Vagina (tissue), 2 donors: ENCODE measurements around the gene ZNF791. TPM values are rescaled to one million over a fixed set of nuclear protein-coding genes. Genes with fewer than 3 reads are reported as not detected.

Source experiments
- DNase-seq, 2 donors: peaks; one replicate each; pipeline ENCODE4 v3.0.0-alpha.2; 2017; ENCODE audit errors: extremely low spot score in 2 of 2
- H3K27ac ChIP-seq: fragments of 200-600 bp; sonication (generic); one replicate; pipeline ENCODE4 v1.5.1; 2019
- H3K27me3 ChIP-seq: fragments of 200-600 bp; sonication (generic); one replicate; pipeline ENCODE4 v1.5.1; 2019
- H3K36me3 ChIP-seq, 2 donors: fragments of 200-600 bp; sonication (generic); one replicate each; pipeline ENCODE4 v1.5.1; 2017 to 2019
- H3K4me1 ChIP-seq: fragments of 200-600 bp; sonication (generic); one replicate; pipeline ENCODE4 v1.5.1; 2019
- H3K4me3 ChIP-seq, 2 donors: fragments of 200-600 bp; sonication (generic); 1 replicate in 1 of 2; 2 replicates in 1 of 2; pipeline ENCODE4 v1.5.1; 2016 to 2019
- H3K9me3 ChIP-seq: fragments of 200-600 bp; sonication (generic); one replicate; pipeline ENCODE4 v1.5.1; 2019
- POLR2A ChIP-seq, 2 donors: fragments of 450-650 bp; IDR thresholded peaks; one replicate each; pipeline ENCODE4 v1.6.1; 2017; ENCODE audit warnings: antibody characterized with exemption in 2 of 2, mild to moderate bottlenecking in 2 of 2, moderate library complexity in 2 of 2
- POLR2AphosphoS5 ChIP-seq, 2 donors: sonication (generic); formaldehyde crosslinking; IDR thresholded peaks; one replicate each; pipeline ENCODE4 v1.9.0; 2017; ENCODE audit warnings: antibody characterized with exemption in 2 of 2, mild to moderate bottlenecking in 2 of 2, low read depth in 1 of 2; ENCODE audit not compliant: insufficient read depth in 1 of 2
- intact Hi-C: fragments of 100-400 bp; cut with DNase I; formaldehyde crosslinking; loops from one replicate; pipeline ENCODE4 v1.15.1; 2023
- total RNA-seq: library from RNA; depleted of rRNA; stranded (reverse); fragments of >200 nt; gene quantifications from one replicate; pipeline ENCODE4 v1.2.3, GENCODE V29; 2016
- TF ChIP-seq, protein P1 (sequence below), 3 experiments: fragments of 450-650 bp in 2 of 3; fragments of 200-600 bp in 1 of 3; sonication (generic) in 1 of 3; IDR thresholded peaks; one replicate each; pipeline ENCODE4 v1.5.1; 2017 to 2019; ENCODE audit warnings: antibody characterized with exemption in 3 of 3, mild to moderate bottlenecking in 2 of 3, moderate library complexity in 2 of 3

The ZNF791 gene
- total RNA-seq, 1 donor from 2014 or later: 17.9 TPM

GRCh38 chr19:12660980-12661379, 50.3 kb downstream of the ZNF791 start:
- TF ChIP-seq, protein P1, sequence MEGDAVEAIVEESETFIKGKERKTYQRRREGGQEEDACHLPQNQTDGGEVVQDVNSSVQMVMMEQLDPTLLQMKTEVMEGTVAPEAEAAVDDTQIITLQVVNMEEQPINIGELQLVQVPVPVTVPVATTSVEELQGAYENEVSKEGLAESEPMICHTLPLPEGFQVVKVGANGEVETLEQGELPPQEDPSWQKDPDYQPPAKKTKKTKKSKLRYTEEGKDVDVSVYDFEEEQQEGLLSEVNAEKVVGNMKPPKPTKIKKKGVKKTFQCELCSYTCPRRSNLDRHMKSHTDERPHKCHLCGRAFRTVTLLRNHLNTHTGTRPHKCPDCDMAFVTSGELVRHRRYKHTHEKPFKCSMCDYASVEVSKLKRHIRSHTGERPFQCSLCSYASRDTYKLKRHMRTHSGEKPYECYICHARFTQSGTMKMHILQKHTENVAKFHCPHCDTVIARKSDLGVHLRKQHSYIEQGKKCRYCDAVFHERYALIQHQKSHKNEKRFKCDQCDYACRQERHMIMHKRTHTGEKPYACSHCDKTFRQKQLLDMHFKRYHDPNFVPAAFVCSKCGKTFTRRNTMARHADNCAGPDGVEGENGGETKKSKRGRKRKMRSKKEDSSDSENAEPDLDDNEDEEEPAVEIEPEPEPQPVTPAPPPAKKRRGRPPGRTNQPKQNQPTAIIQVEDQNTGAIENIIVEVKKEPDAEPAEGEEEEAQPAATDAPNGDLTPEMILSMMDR (IDR thresholded peaks at IDR 0.05): no peak
- TF ChIP-seq POLR2A (IDR thresholded peaks at IDR 0.05): no peak
- TF ChIP-seq POLR2AphosphoS5 (IDR thresholded peaks at IDR 0.05; ENCODE audit: insufficient read depth in 1 of 2, low read depth in 1 of 2): no peak
- no peak overlapping the region for H3K4me3 ChIP-seq
- no peaks in the 10 kb centered on the region for H3K9me3 ChIP-seq
- no peak for DNase-seq
- peaks cover 7% of the 10 kb centered on the region for H3K4me1 ChIP-seq
- H3K27ac ChIP-seq: no peak overlapping the region
- no peaks in the 10 kb centered on the region for H3K27me3 ChIP-seq
- intact Hi-C loops: loop anchor here (10.0 kb wide), 1 partner anchor 46 kb away; the partner anchor contains the start of genes ZNF490 and ZNF791
- peaks cover 0 to 42% of the 10 kb centered on the region in 2 donors for H3K36me3 ChIP-seq

DNA sequence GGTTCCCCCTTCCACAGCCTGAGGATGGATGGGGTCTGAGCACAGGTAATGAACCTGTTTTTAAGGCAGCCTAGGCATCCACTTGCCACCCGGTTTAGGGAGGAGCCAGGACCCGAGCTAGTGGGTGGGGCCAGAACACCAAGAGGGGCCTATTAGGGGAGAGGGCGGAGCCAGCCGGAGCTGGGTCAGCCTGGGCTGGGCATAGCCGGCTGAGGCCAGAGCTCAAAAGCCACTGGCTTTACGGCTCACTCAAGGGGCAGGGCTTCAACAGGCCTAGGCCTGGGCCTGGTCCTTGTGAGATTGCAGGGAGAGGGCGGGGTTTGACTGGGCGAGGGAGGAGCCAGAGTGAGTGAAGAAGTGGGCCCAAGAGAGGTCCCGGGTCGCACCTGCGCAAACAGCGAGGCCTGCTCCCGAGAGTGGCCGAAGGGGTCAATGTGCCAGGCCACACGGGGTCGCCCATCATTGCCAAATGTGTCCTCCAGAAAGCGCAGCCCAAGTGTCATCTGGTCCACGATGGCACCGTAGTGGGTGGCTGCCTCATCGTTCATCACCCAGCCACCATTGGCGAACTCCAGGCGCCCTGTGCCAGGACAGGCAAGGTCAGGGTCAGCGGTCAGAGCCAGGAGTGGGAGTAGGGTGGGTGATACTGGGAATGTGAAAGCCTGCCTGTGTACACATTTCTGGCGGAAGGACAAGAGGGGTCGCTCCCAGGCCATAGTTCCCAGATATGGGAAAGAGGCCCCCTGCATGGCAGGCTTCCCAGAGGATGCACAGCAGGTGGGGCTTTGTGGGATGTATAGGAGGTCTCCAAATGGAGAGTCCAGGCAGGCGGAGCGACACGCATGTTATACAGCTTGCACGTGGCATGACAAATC, 53.9 kb downstream of the ZNF791 start:
- no peak for DNase-seq
- Histone ChIP-seq H3K27me3 (no peaks in the 10 kb centered on the region), H3K4me1 (peaks cover 34% of the 10 kb centered on the region), H3K9me3 (no peaks in the 10 kb centered on the region), H3K27ac (no peak overlapping the region), H3K36me3 (peaks cover 0 to 42% of the 10 kb centered on the region in 2 donors), H3K4me3 (no peak overlapping the region)
- intact Hi-C loops: loop anchor here (10.0 kb wide), 1 partner anchor 50 kb away; the partner anchor contains the start of genes ZNF490 and ZNF791
- TF ChIP-seq, protein P1 (IDR thresholded peaks at IDR 0.05): no peak
- TF ChIP-seq POLR2AphosphoS5 (IDR thresholded peaks at IDR 0.05; ENCODE audit: insufficient read depth in 1 of 2, low read depth in 1 of 2) (no peak), POLR2A (IDR thresholded peaks at IDR 0.05) (no peak)

- Histone ChIP-seq H3K9me3 (no peaks in the 10 kb centered on the region), H3K27me3 (no peaks in the 10 kb centered on the region), H3K27ac (no peak overlapping the region), H3K4me1 (peaks cover 39% of the 10 kb centered on the region), H3K4me3 (no peak overlapping the region), H3K36me3 (peaks cover 0 to 36% of the 10 kb centered on the region in 2 donors)
- no peak for TF ChIP-seq POLR2A (IDR thresholded peaks at IDR 0.05)
- no peak for TF ChIP-seq POLR2AphosphoS5 (IDR thresholded peaks at IDR 0.05; ENCODE audit: insufficient read depth in 1 of 2, low read depth in 1 of 2)
- TF ChIP-seq, protein P1 (IDR thresholded peaks at IDR 0.05): no peak
- intact Hi-C loops: loop anchor here (10.0 kb wide), 1 partner anchor 50 kb away; the partner anchor contains the start of genes ZNF490 and ZNF791
- no peak for DNase-seq
These were observed 54.5 kb downstream of the ZNF791 start for GRCh38 chr19:12665281-12665573.

DNA sequence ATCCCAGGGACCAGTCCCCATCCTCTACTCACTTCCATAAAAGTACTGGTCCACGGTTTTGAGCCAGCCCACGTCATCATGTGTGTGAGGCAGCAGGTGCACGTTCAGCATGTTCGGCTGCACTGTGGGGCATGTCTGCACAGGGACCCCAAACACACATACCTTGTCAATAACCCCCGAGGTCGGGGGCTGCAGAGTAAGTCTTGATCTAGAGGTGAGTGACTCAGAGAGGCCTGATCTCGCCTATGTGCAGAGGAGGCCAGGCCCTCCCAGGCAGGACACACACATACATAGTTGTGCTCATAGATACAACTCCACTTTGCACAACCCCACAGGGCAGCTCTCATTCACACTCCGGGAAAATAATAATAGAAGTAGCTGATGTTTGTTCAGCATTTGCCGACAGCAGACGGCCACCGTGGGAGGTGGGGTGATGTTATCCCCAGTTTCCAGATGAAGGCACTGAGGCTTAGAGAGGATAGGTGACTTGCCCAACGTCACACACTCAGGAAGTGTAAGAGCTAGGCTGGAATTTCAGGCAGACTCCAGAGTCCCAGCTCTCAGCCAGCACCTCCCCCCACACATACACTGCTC, 55.0 kb downstream of the ZNF791 start:
- no peaks in the 10 kb centered on the region for H3K27me3 ChIP-seq
- H3K36me3 ChIP-seq: peaks cover 0 to 32% of the 10 kb centered on the region in 2 donors
- DNase-seq: no peak
- H3K27ac ChIP-seq: peak overlapping the region; percentile 56
- peaks cover 44% of the 10 kb centered on the region for H3K4me1 ChIP-seq
- H3K4me3 ChIP-seq: peak overlapping the region; percentile 66 to 86
- TF ChIP-seq POLR2A (IDR thresholded peaks at IDR 0.05): no peak
- intact Hi-C loops: loop anchor here (10.0 kb wide), 1 partner anchor 51 kb away; the partner anchor contains the start of genes ZNF490 and ZNF791
- no peaks in the 10 kb centered on the region for H3K9me3 ChIP-seq

- H3K27ac ChIP-seq: peak within 1 kb of the TSS; percentile 56
- intact Hi-C loops: loop anchor here (10.0 kb wide), 1 partner anchor 52 kb away; the partner anchor contains the start of genes ZNF490 and ZNF791
These were observed 55.7 kb downstream of the ZNF791 start, which contains the start of the genes MAN2B1 and WDR83 for GRCh38 chr19:12666265-12667048. TSS of gene MAN2B1 (minus strand) at chr19:12666742. CDS start at chr19:12666701, 41 bp downstream. TSS of gene WDR83 (plus strand) at chr19:12666807. CDS start at chr19:12669791, 2,984 bp downstream.

More at GRCh38 chr19:12666265-12667048, 55.7 kb downstream of the ZNF791 start, which contains the start of the genes MAN2B1 and WDR83:
- no peaks in the 10 kb centered on the region for H3K27me3 ChIP-seq
- TF ChIP-seq, protein P1 (IDR thresholded peaks at IDR 0.05): no peak
- TF ChIP-seq POLR2AphosphoS5 (IDR thresholded peaks at IDR 0.05; ENCODE audit: insufficient read depth in 1 of 2, low read depth in 1 of 2) (peak; percentile 15 to 47), POLR2A (IDR thresholded peaks at IDR 0.05) (no peak)
- DNase-seq: no peak
- H3K4me1 ChIP-seq: peaks cover 49% of the 10 kb centered on the region
- H3K9me3 ChIP-seq: no peaks in the 10 kb centered on the region
- H3K36me3 ChIP-seq: peaks cover 0 to 25% of the 10 kb centered on the region in 2 donors
- peak within 1 kb of the TSS; percentile 66 to 86 for H3K4me3 ChIP-seq
